Stimulated activated CD4-positive, alpha-beta T cell treated with anti-CD3 and anti-CD28 coated beads, Interleukin-1b, Interleukin-23, amount 100 ng/mL, for 24 hours (primary cell): ENCODE data around the gene GLB1L2.

Source experiments
- DNase-seq, 4 experiments: peaks; one replicate each; pipeline ENCODE4 v3.0.0-alpha.2; 2020; ENCODE audit warnings: low read depth in 4 of 4, low spot score in 1 of 4

Gene GLB1L2

GRCh38 chr11:134417871-134418840 lies 86.4 kb downstream of the GLB1L2 start:
- no peak for DNase-seq

- DNase-seq = no peak
These were observed 91.3 kb downstream of the GLB1L2 start for GRCh38 chr11:134423106-134423505.

- no peak for DNase-seq
These were observed 93.6 kb downstream of the GLB1L2 start for GRCh38 chr11:134425413-134425812.
